ENCODE measurements around the gene ZNF629. TPM values are rescaled to one million over a fixed set of nuclear protein-coding genes. Genes with fewer than 3 reads are reported as not detected.

ZNF629 gene
- total RNA-seq, 1 donor from 2014 or later: 13.7 TPM

DNA sequence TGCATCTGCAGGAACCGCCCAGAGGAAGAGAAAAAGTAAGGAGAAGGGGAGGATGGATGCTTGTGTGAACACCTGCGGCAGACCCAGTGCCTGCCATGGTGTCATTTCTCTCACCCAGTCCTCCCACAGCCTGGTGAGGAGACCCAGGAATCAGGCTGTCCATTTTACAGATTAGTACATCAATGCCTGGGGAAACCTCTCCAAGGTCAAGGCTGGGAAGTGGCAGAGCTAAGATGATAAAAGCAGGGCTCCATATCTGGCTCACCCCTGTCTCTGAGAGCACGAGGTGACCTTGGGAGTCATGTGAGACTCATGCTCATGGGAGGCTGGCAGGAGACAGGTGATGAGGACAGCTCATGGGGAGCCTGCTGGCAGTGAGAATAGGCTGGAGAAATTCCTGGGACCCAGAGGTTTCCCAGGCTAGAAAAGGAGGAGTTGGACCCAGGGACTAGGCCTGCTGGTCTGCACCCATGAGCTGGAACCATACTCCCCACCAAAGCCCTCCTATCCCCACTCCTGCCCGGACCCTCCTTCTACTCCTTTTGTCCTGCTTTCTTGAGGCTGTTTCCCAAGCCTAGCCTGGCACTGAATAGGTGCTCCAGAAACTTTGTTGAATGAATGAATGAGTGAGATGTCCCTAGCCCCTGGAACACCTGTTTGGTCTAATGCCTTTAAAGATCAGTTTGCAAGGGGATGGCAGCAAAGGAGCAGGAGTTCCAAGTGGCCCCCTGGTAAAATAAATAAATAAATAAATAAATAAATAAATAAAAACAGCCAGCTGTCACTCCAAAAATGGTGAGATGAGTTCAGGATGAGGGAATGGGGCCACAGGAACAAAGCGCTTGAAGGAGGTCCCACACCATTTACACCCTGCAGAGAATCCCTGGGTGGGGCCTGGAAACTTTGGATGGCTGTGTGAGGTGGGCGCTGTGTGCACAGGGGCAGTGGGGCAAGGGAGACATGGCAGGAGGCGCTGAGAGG is 1.6 kb downstream of the ZNF629 start:
- DNase-seq (ENCODE audit: low spot score): no peak
- peaks cover 5% of the 10 kb centered on the region for H3K4me1 ChIP-seq
- H3K4me3 ChIP-seq: peak overlapping the region; percentile 99
- no peaks in the 10 kb centered on the region for H3K9me3 ChIP-seq (ENCODE audit: low read depth)
- no peaks in the 10 kb centered on the region for H3K36me3 ChIP-seq
- H3K27ac ChIP-seq: no peak overlapping the region
- Mint-ChIP-seq H3K27me3 (ENCODE audit: insufficient read depth, low read depth) (peaks cover 10% of the 10 kb centered on the region), H3K9me3 (no peaks in the 10 kb centered on the region), H3K27ac (no peak overlapping the region), H3K36me3 (peaks cover 8% of the 10 kb centered on the region), H3K4me1 (peaks cover 14% of the 10 kb centered on the region), H3K4me3 (peak overlapping the region; percentile 90)
- H4K20me1 ChIP-seq (ENCODE audit: low read depth): peaks cover 23% of the 10 kb centered on the region
- H3K9ac ChIP-seq: peak overlapping the region; percentile 81
- H3F3A ChIP-seq (ENCODE audit: low read depth): peaks cover 18% of the 10 kb centered on the region
- H3K27me3 ChIP-seq: no peaks in the 10 kb centered on the region
- peaks cover 29% of the 10 kb centered on the region for H3K79me2 ChIP-seq (ENCODE audit: low read depth)
- H3K4me2 ChIP-seq: peak overlapping the region; percentile 93
- H2AFZ ChIP-seq (replicated peaks): no peak overlapping the region
- TF ChIP-seq EZH2 (IDR thresholded peaks at IDR 0.05): no peak
- TF ChIP-seq, protein P1, sequence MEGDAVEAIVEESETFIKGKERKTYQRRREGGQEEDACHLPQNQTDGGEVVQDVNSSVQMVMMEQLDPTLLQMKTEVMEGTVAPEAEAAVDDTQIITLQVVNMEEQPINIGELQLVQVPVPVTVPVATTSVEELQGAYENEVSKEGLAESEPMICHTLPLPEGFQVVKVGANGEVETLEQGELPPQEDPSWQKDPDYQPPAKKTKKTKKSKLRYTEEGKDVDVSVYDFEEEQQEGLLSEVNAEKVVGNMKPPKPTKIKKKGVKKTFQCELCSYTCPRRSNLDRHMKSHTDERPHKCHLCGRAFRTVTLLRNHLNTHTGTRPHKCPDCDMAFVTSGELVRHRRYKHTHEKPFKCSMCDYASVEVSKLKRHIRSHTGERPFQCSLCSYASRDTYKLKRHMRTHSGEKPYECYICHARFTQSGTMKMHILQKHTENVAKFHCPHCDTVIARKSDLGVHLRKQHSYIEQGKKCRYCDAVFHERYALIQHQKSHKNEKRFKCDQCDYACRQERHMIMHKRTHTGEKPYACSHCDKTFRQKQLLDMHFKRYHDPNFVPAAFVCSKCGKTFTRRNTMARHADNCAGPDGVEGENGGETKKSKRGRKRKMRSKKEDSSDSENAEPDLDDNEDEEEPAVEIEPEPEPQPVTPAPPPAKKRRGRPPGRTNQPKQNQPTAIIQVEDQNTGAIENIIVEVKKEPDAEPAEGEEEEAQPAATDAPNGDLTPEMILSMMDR (IDR thresholded peaks at IDR 0.05): no peak
- no peak for TF ChIP-seq EZH2phosphoT487 (IDR thresholded peaks at IDR 0.05)

DNA sequence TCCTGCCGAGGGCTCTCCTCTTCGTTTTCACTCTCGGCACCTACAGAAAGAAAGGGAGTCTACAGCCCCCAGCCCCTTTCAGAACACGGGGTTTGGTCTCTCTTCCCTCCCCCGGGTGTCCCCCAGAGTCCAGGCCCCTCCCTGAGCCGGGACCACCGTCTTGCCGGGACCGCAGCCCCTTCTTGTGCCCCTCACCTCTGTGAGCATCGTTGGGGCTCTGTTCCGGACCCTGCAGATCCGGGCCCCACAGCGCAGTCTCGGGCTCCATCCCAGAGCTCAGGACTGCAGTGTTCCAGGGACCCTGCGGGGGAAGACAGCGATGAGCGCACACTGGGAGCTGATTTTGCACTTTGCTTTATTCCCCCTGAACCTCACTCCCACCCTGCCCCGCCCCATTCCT is 2.8 kb downstream of the ZNF629 start:
- Histone ChIP-seq H3K9ac (no peak overlapping the region), H2AFZ (replicated peaks) (no peak overlapping the region), H3F3A (ENCODE audit: low read depth) (peaks cover 21% of the 10 kb centered on the region), H3K79me2 (ENCODE audit: low read depth) (peaks cover 29% of the 10 kb centered on the region), H3K4me2 (no peak overlapping the region), H3K4me1 (peaks cover 6% of the 10 kb centered on the region), H4K20me1 (ENCODE audit: low read depth) (peaks cover 30% of the 10 kb centered on the region), H3K36me3 (no peaks in the 10 kb centered on the region), H3K9me3 (ENCODE audit: low read depth) (no peaks in the 10 kb centered on the region), H3K27ac (no peak overlapping the region), H3K4me3 (no peak overlapping the region), H3K27me3 (no peaks in the 10 kb centered on the region)
- TF ChIP-seq EZH2phosphoT487 (IDR thresholded peaks at IDR 0.05): no peak
- TF ChIP-seq EZH2 (IDR thresholded peaks at IDR 0.05): no peak
- TF ChIP-seq, protein P1 (IDR thresholded peaks at IDR 0.05): no peak
- Mint-ChIP-seq H3K9me3 (no peaks in the 10 kb centered on the region), H3K4me3 (peak overlapping the region; percentile 90), H3K27ac (no peak overlapping the region), H3K27me3 (ENCODE audit: insufficient read depth, low read depth) (peaks cover 10% of the 10 kb centered on the region), H3K4me1 (peaks cover 14% of the 10 kb centered on the region), H3K36me3 (peaks cover 8% of the 10 kb centered on the region)
- no peak for DNase-seq (ENCODE audit: low spot score)

DNA sequence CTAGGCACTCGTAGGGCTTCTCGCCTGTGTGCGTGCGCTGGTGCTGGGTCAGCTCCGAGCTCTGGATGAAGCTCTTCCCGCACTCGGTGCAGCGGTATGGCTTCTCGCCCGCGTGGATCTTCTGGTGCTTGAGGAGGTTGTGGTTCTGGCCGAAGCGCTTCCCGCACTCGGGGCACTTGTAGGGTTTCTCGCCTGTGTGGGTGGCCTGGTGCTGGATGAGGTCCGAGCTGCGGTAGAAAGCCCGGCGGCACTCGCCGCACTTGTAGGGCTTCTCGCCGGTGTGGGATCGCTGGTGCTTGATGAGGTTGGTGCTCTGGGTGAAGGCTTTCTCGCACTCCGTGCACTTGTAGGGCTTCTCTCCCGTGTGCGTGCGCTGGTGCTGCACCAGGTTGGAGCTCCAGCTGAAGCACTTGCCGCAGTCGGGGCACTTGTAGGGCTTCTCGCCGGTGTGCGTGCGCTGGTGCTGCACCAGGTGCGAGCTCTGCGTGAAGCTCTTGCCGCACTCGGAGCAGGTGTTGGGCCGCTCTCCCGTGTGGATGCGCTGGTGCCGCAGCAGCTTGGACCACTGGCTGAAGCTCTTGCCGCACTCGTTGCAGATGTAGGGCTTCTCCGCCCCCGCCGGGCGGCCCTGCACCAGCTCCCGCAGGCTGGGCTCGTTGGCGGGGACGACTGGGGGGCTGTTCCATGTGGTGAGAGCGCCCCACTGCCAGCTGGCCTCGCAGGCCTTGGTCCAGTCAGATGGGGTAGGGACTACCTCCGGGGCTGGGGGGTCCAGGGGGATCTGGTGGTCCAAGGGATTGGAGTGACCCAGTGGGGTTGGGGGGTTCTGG is 3.5 kb downstream of the ZNF629 start:
- peaks cover 13% of the 10 kb centered on the region for H3K4me1 ChIP-seq
- peaks cover 21% of the 10 kb centered on the region for H3K4me1 Mint-ChIP-seq
- H3K9ac ChIP-seq: no peak overlapping the region
- H3K36me3 Mint-ChIP-seq: peaks cover 8% of the 10 kb centered on the region
- no peak for DNase-seq (ENCODE audit: low spot score)
- no peak overlapping the region for H3K4me3 Mint-ChIP-seq
- H4K20me1 ChIP-seq (ENCODE audit: low read depth): peaks cover 38% of the 10 kb centered on the region
- TF ChIP-seq, protein P1 (IDR thresholded peaks at IDR 0.05): no peak
- no peak for TF ChIP-seq EZH2phosphoT487 (IDR thresholded peaks at IDR 0.05)
- TF ChIP-seq EZH2 (IDR thresholded peaks at IDR 0.05): no peak
- H3F3A ChIP-seq (ENCODE audit: low read depth): peaks cover 28% of the 10 kb centered on the region
- H3K27me3 ChIP-seq: no peaks in the 10 kb centered on the region
- H3K9me3 Mint-ChIP-seq: no peaks in the 10 kb centered on the region
- peaks cover 29% of the 10 kb centered on the region for H3K79me2 ChIP-seq (ENCODE audit: low read depth)
- H3K4me2 ChIP-seq: no peak overlapping the region
- H2AFZ ChIP-seq (replicated peaks): no peak overlapping the region
- H3K36me3 ChIP-seq: no peaks in the 10 kb centered on the region
- no peak overlapping the region for H3K27ac Mint-ChIP-seq
- H3K9me3 ChIP-seq (ENCODE audit: low read depth): no peaks in the 10 kb centered on the region
- peaks cover 13% of the 10 kb centered on the region for H3K27me3 Mint-ChIP-seq (ENCODE audit: insufficient read depth, low read depth)
- H3K27ac ChIP-seq: no peak overlapping the region
- H3K4me3 ChIP-seq: no peak overlapping the region

All from neural progenitor cell (in vitro differentiated cells).